ENCODE data around the gene MYCL.
A peak's percentile ranks its signal among the peaks of the same experiment; 100 is the strongest.

The MYCL gene

GRCh38 chr1:39847940-39848339, 53.8 kb downstream of the MYCL start:
- Histone ChIP-seq H3K9me3 (ENCODE audit: severe bottlenecking) (no peaks in the 10 kb centered on the region), H3K4me3 (ENCODE audit: low read depth, low read length) (no peak overlapping the region), H3K36me3 (peaks cover 69% of the 10 kb centered on the region), H3K27ac (no peak overlapping the region), H3K27me3 (ENCODE audit: insufficient read depth, low read depth, severe bottlenecking) (no peaks in the 10 kb centered on the region)
- TF ChIP-seq CTCF (IDR thresholded peaks at IDR 0.05; ENCODE audit: low read depth, low read length) = no peak
- no peak for DNase-seq

GRCh38 chr1:39846796-39847195, 54.9 kb downstream of the MYCL start:
- peaks cover 66% of the 10 kb centered on the region for H3K36me3 ChIP-seq
- no peaks in the 10 kb centered on the region for H3K9me3 ChIP-seq (ENCODE audit: severe bottlenecking)
- H3K27ac ChIP-seq = no peak overlapping the region
- H3K27me3 ChIP-seq (ENCODE audit: insufficient read depth, low read depth, severe bottlenecking) = no peaks in the 10 kb centered on the region
- TF ChIP-seq CTCF (IDR thresholded peaks at IDR 0.05; ENCODE audit: low read depth, low read length) = no peak
- DNase-seq = no peak
- no peak overlapping the region for H3K4me3 ChIP-seq (ENCODE audit: low read depth, low read length)

GRCh38 chr1:39845569-39846566, 55.8 kb downstream of the MYCL start:
- Histone ChIP-seq H3K4me3 (ENCODE audit: low read depth, low read length) (no peak overlapping the region), H3K27ac (no peak overlapping the region), H3K27me3 (ENCODE audit: insufficient read depth, low read depth, severe bottlenecking) (no peaks in the 10 kb centered on the region), H3K36me3 (peaks cover 75% of the 10 kb centered on the region), H3K9me3 (ENCODE audit: severe bottlenecking) (no peaks in the 10 kb centered on the region)
- peak; percentile 80 for DNase-seq
- TF ChIP-seq CTCF (IDR thresholded peaks at IDR 0.05; ENCODE audit: low read depth, low read length) = no peak

All from WERI-Rb-1 (cell line).